A673 (cell line): ENCODE measurements around the gene IER5L.

Source experiments
- CTCF ChIP-seq: fragments of 300-800, 200-600 bp; sonication (generic); conservative IDR thresholded peaks from 2 replicates; pipeline ENCODE4 v1.5.1; 2017; ENCODE audit warnings: low read depth, mild to moderate bottlenecking, antibody characterized with exemption, low read length, moderate library complexity, mixed read lengths
- EZH2 ChIP-seq: fragments of 200-600 bp; sonication (generic); IDR thresholded peaks from 2 replicates; pipeline ENCODE4 v1.6.1; 2017; ENCODE audit warnings: borderline replicate concordance, low read depth, mild to moderate bottlenecking, mixed read lengths, antibody characterized with exemption, low read length; ENCODE audit not compliant: poor library complexity, severe bottlenecking

GRCh38 chr9:129185402-129185801 lies 7.3 kb upstream of the IER5L start:
- TF ChIP-seq CTCF (no peak), EZH2 (no peak)
